Skeletal muscle satellite cell (primary cell): Measurements from ENCODE around the gene RERE.
"Not testable (repeated sequence)": the region's sequence is repeated elsewhere in the genome, so short reads cannot be mapped to it uniquely, and the experiment has no call there.

ENCODE experiments used
- H3K27me3 ChIP-seq: 2 replicates; pipeline ENCODE4 v1.7.0; 2013; ENCODE audit warnings: low read length; ENCODE audit not compliant: control insufficient read depth, insufficient read depth
- H3K36me3 ChIP-seq: 2 replicates; pipeline ENCODE4 v1.7.0; 2013; ENCODE audit warnings: mild to moderate bottlenecking, control low read depth, low read length; ENCODE audit not compliant: insufficient read depth
- H3K4me1 ChIP-seq: 2 replicates; pipeline ENCODE4 v1.7.0; 2013; ENCODE audit warnings: low read length; ENCODE audit not compliant: control insufficient read depth, insufficient read depth
- H3K4me2 ChIP-seq: 2 replicates; pipeline ENCODE4 v1.7.0; 2013; ENCODE audit warnings: mild to moderate bottlenecking, low read length
- H3K4me3 ChIP-seq: 2 replicates; pipeline ENCODE4 v1.7.0; 2013; ENCODE audit warnings: low read length
- H3K9ac ChIP-seq: 2 replicates; pipeline ENCODE4 v1.7.0; 2013; ENCODE audit warnings: mild to moderate bottlenecking, low read depth, low read length, moderate library complexity
- H3K9me3 ChIP-seq: replicated peaks from 2 replicates; pipeline ENCODE4 v1.7.0; 2013; ENCODE audit warnings: mild to moderate bottlenecking, control low read depth, low read length

Gene RERE

DNA sequence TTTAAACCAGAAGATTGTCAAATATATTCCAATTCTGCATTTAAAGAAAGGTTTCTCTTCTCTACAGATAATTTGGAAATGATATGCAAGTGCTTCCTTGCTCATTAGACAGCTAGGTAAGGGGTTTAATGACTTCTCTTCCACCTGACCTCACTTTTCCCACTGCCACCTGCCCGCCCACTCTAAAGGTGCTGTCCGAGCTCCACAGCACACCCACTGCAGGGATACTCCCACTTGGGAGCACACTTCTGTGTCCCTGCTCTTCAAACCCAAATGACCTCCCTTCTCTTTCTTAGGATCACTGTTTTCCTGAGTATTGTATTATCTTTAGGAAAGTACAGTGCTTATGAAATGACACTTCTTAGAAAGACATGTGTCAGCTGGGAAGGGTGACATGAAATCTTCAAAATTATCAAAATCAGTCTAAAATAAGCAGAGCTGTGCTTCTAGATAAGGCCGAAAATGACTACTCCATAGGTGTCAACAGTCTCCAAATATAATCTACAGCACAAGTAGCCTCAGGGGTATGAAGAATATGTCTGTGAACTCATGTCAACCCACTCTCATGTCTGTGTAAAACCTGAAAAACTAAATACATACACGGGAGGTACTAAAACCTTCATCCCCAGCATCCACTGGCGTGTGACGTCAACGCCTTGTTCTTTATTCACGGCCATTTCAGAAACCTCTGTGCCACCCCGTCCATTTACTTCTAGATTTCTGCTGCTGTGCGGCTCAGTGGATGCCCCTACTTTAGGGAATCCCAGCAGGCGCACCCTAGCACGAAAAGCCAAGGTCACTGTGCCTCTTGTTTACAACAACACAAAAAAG, 428.5 kb downstream of the RERE start:
- Histone ChIP-seq H3K27me3 (no peaks in the 10 kb centered on the region), H3K36me3 (peaks cover 39% of the 10 kb centered on the region), H3K4me1 (peaks cover 31% of the 10 kb centered on the region), H3K9ac (no peak overlapping the region), H3K9me3 (no peaks in the 10 kb centered on the region), H3K4me2 (no peak overlapping the region), H3K4me3 (no peak overlapping the region)

DNA sequence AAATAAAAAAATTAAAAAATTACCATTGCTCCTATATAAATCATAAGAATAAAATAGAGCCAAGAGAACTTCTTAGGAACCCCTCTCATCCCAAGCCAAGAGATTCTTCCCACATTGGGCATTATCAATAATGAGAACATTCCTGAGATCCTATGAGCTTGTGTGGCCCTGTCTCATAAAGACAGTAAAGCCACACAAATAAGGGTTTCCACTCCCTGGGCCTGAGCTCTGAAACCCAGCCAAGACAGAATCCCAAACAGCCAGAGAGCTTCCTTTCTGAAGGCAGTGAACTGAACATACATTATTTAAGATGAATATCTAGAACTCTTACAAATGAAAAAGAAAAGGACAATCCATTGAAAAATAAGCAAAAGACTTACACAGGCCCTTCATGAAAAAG, 431.2 kb downstream of the RERE start:
- no peaks in the 10 kb centered on the region for H3K27me3 ChIP-seq
- H3K9me3 ChIP-seq, result no peaks in the 10 kb centered on the region
- no peak overlapping the region for H3K4me3 ChIP-seq
- H3K4me2 ChIP-seq, result no peak overlapping the region
- no peak overlapping the region for H3K9ac ChIP-seq
- H3K4me1 ChIP-seq, result peaks cover 30% of the 10 kb centered on the region
- peaks cover 47% of the 10 kb centered on the region for H3K36me3 ChIP-seq

DNA sequence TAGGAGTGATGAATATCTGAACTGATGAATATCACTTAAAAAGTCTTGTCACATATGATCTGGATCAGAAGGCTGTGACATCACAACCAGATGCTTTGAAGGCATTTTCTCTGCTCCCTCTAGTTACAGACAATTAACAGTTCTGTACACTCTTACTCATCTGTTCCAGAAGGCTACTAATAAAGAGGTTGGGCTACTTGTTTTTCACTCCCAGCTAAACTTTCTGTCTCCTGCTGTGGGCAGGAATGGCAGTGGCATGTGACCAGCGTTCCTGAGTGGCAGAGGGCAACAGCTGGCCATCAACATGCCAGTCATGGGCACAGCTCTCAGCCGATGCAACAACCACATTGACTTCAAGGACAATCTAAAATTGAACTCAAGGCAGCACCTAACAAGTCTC, 432.9 kb downstream of the RERE start:
- no peak overlapping the region for H3K4me3 ChIP-seq
- no peaks in the 10 kb centered on the region for H3K27me3 ChIP-seq
- peak overlapping the region; percentile 10 for H3K4me2 ChIP-seq
- H3K4me1 ChIP-seq, result peaks cover 34% of the 10 kb centered on the region
- H3K9me3 ChIP-seq, result no peaks in the 10 kb centered on the region
- H3K9ac ChIP-seq, result peak overlapping the region; percentile 32
- H3K36me3 ChIP-seq, result peaks cover 45% of the 10 kb centered on the region

DNA sequence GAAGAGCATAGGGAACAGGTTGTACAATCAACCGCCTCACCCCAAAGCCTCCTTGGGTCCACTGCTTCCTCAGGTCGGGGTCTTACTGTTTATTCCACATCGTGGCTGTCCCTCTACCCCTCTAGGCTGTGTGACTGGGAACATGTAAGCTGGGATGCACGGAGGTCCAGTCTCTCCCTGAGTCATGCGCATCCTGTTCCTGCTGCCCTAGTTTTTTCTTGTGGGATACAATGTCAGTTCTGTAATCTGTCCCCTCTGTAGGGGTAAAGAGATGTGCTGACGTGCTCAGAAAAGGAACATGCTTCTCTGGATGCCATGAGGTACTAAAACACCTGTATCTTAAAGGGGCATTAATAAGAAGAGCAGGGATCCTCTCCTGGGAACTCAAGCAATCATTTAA, 433.4 kb downstream of the RERE start:
- Histone ChIP-seq H3K36me3 (peaks cover 42% of the 10 kb centered on the region), H3K4me2 (peak overlapping the region; percentile 10), H3K9ac (peak overlapping the region; percentile 32), H3K9me3 (no peaks in the 10 kb centered on the region), H3K27me3 (no peaks in the 10 kb centered on the region), H3K4me3 (no peak overlapping the region), H3K4me1 (peaks cover 39% of the 10 kb centered on the region)

DNA sequence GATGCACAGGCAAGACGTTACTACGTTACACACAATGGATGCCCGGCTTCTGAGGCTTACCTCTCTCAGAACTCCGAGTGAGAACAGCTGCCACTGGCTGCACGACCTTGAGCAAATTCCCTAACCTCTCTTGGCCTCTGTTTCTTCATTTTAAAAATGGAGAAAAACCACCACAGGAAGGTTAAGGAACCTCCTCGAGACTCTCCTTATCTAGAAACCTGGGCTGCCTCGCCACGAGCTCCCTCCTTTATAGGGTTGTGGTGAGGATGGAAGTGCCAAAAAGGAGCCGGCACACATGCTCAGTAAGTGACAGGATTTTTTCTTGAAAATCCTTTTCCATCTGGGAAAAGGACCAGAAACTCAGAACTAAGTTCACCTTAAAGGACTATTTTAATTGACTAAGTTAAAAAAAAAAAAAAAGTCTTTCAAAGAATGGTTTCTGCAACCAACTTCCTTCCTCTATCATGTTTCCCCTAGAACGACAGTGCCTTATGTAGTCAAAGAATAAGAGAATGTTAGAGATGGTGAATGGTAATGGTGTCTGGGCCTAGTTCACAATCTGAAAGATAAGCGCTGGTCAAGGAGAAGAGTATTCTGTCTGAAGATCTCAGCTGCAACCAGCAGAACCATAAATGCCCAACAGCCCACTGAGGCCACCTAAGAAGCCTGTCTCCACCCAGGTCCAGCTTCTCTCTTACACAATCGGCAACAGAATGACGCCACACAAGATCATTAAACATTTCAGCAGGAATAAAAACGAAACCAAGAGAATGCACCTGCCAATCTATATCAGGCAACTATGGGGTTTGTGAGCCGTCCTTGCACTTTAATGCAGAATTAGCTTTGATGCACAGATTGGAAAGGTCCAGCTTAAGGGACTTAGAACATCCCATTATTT, 434.6 kb downstream of the RERE start:
- H3K9ac ChIP-seq, result no peak overlapping the region
- H3K4me1 ChIP-seq, result peaks cover 50% of the 10 kb centered on the region
- peaks cover 35% of the 10 kb centered on the region for H3K36me3 ChIP-seq
- H3K4me3 ChIP-seq, result no peak overlapping the region
- no peak overlapping the region for H3K4me2 ChIP-seq
- H3K27me3 ChIP-seq, result no peaks in the 10 kb centered on the region
- H3K9me3 ChIP-seq, result no peaks in the 10 kb centered on the region

DNA sequence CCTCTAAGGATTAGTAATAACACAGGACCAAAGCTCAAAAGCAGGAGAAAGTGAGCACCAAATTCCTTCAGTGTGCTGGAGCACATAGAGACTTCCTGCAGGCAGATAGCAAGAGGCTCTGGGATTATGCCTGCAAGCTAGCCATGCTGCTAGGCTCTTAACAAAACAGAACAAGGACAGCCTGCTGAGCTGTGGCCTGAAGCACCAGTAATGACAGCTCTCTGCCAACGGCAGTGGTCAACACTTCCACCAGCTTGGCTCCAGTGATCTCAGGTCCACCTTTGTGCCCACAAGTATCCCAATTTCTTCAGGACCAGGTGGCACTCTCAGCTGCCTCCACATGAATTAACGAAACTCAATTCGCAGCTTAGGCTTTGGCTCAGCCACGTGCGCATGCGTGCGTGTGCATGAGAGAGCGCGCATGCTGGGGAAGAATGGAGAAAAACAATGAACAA, 435.4 kb downstream of the RERE start:
- H3K9me3 ChIP-seq, result no peaks in the 10 kb centered on the region
- peaks cover 42% of the 10 kb centered on the region for H3K36me3 ChIP-seq
- no peak overlapping the region for H3K4me3 ChIP-seq
- H3K4me1 ChIP-seq, result peaks cover 50% of the 10 kb centered on the region
- H3K27me3 ChIP-seq, result no peaks in the 10 kb centered on the region
- H3K4me2 ChIP-seq, result peak overlapping the region; percentile 5
- H3K9ac ChIP-seq, result no peak overlapping the region

DNA sequence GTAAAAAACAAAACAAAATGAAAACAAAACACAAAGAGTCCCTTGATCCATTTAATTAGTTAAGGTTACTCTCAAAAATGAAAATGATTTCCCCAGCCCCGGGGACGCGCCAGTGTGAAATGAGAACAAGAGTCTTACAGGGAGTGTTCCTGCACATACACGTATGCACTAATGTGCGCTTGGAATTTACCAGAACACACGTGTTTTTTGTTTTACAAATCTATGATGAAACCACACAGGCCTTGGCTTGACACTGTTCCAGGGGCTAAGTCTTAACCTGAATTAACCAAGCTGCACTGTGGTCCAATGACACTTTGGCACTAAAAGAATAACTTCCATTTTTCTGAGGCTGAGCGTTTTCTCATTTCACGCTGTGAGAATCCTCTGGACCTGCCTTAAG, 435.8 kb downstream of the RERE start:
- H3K27me3 ChIP-seq, result no peaks in the 10 kb centered on the region
- peak overlapping the region; percentile 5 for H3K4me2 ChIP-seq
- no peak overlapping the region for H3K4me3 ChIP-seq
- peaks cover 42% of the 10 kb centered on the region for H3K36me3 ChIP-seq
- H3K9me3 ChIP-seq, result no peaks in the 10 kb centered on the region
- H3K9ac ChIP-seq, result no peak overlapping the region
- peaks cover 50% of the 10 kb centered on the region for H3K4me1 ChIP-seq

DNA sequence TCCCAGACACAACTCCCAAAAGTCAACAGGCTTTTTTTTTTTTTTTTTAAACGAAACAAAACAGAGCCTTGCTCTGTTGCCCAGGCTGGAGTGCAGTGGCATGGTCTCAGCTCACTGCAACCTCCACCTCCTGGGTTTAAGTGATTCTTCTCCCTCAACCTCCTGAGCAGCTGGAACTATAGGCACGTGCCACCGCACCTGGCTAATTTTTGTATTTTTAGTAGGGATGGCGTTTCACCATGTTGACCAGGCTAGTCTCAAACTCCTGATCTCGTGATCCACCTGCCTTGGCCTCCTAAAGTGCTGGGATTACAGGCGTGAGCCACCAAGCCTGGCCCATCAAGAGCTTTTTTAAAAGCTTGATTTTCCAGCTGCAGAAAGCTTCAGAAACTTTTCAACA, 437.1 kb downstream of the RERE start:
- H3K36me3 ChIP-seq, result peaks cover 40% of the 10 kb centered on the region
- not testable (repeated sequence) for H3K4me2 ChIP-seq, H3K9me3 ChIP-seq, H3K4me3 ChIP-seq, H3K9ac ChIP-seq, H3K27me3 ChIP-seq
- peaks cover 48% of the 10 kb centered on the region for H3K4me1 ChIP-seq

DNA sequence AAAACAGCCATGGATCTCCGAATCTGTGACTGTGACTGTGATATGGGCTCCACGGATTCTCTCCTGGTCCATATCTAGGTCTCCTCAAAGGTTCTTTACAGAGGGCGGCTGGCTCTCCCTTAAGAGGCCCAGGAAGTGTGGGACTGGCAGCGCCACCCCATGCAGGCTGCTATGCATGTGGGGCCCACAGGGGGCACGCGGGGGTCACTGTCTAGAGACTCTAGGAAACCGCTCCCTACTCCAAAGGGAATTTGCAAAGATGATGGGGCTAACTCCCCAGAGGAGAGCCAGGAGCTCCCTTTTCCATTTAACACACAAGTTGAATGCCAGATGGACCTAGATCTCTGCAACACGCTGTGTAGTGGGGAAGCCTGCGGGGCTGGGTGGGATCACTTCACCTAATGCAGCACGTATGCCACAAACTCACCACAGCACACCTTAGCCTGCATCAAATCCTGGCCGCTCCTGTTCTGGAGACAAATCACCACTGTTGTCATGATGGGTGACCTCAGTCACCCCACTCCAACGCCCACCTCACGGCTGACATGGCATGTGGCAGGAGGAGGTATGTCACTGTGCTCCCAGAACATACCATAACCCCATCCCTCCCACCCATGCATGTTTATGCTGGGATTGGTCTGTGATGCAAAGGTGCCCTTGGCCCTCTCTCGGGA, 437.8 kb downstream of the RERE start:
- no peaks in the 10 kb centered on the region for H3K27me3 ChIP-seq
- H3K4me2 ChIP-seq, result no peak overlapping the region
- H3K9ac ChIP-seq, result peak overlapping the region; percentile 4
- H3K4me3 ChIP-seq, result no peak overlapping the region
- H3K9me3 ChIP-seq, result no peaks in the 10 kb centered on the region
- peaks cover 38% of the 10 kb centered on the region for H3K36me3 ChIP-seq
- H3K4me1 ChIP-seq, result peaks cover 47% of the 10 kb centered on the region

DNA sequence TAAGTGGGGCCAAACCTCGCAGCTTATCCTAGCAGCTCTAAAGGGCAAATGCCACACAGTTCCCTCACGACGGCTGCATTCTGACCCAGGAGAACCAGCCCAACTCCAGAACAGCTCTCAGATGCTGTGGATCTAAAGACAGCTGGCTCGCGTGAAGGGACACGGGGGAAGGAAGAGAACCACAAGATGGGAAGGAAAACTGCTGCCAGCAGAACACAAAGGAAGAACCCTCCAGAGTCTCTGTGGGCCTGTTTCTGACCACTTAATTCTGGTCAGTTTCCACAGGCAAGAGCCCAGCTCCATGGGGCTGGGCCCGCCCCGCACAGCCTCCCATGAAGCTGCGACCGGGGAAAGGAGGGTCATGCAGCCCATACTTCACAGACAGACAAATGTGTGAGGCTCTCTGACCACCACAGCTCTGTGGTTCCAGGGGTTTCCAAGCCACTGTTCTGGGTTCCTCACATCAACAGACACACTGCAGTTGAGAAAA, 438.4 kb downstream of the RERE start:
- Histone ChIP-seq H3K4me1 (peaks cover 47% of the 10 kb centered on the region), H3K4me2 (no peak overlapping the region), H3K9ac (peak overlapping the region; percentile 4), H3K36me3 (peaks cover 41% of the 10 kb centered on the region), H3K9me3 (no peaks in the 10 kb centered on the region), H3K27me3 (no peaks in the 10 kb centered on the region), H3K4me3 (no peak overlapping the region)

DNA sequence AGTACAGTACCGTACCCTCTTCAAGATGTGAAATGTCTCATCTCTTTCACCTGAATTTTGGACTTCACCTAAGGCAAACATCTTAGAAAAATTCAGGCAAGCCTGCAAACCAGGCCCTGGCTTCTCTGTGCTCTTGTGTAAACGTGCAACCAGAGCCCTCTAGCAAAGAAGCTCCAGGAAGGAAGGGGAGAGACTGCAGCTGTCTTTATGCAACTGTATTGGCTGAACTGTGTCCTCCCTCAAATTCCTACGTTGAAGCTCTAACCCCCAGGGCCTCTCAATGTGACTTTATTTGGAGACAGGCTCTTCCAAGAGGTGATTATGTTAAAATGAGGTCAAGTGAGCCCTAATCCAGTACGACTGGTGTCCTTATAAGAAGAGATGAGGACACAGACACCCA, 439.3 kb downstream of the RERE start:
- no peaks in the 10 kb centered on the region for H3K27me3 ChIP-seq
- no peak overlapping the region for H3K4me2 ChIP-seq
- H3K4me3 ChIP-seq, result no peak overlapping the region
- peak overlapping the region; percentile 4 for H3K9ac ChIP-seq
- H3K36me3 ChIP-seq, result peaks cover 40% of the 10 kb centered on the region
- H3K9me3 ChIP-seq, result no peaks in the 10 kb centered on the region
- peaks cover 54% of the 10 kb centered on the region for H3K4me1 ChIP-seq
